ENCODE measurements around the gene SERGEF.

DNA sequence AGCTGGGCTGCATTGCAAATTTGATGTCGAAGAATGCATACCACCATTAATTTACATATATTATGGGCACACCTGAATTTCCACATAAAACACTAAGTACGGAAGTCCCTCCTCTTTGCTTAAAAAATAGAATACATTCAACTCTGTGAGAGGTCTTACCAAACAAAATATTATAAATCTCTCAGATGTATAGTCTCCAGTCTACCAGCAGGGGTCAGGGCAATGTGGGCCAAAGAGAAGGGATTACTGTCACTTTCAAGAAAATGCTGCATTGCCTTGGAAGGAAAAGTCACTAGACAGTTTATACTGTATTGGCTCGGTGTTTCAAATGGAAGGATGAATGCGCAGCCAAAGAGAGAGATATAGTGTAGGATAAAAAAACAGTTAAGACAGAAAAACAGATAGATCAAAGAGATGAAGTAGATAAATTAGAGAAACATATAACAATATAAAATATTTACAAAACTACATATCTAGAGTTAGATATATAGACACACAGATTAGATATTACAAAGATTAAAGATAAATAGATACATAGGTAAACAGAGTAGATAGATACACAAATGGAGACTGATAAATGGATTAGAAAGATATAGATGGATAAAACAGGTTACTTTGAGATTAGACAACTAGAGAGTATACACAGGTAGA is 20.9 kb downstream of the SERGEF start:
- TF ChIP-seq POLR2AphosphoS5 (IDR thresholded peaks at IDR 0.05; ENCODE audit: low read depth, low read length), result no peak
- no peak for TF ChIP-seq TAF1 (IDR thresholded peaks at IDR 0.05; ENCODE audit: low read depth, low read length)
- TF ChIP-seq POLR2A (IDR thresholded peaks at IDR 0.05; ENCODE audit: low read depth, low read length), result no peak
- TF ChIP-seq POU2F2 (IDR thresholded peaks at IDR 0.05; ENCODE audit: low read depth, low read length), result no peak
- no peak for TF ChIP-seq PAX5 (IDR thresholded peaks at IDR 0.05; ENCODE audit: insufficient read depth, low read length, severe bottlenecking)
- no peak for TF ChIP-seq SPI1 (IDR thresholded peaks at IDR 0.05; ENCODE audit: low read depth, low read length)
